Adipocyte (in vitro differentiated cells): ENCODE results near the gene IFI44L.

ENCODE experiments used
- DNase-seq: peaks from one replicate; pipeline ENCODE4 v3.0.0-alpha.2; 2015; ENCODE audit warnings: low read depth
- H3K27me3 ChIP-seq: replicated peaks from 2 replicates; pipeline ENCODE4 v1.7.0; 2013; ENCODE audit warnings: mild to moderate bottlenecking, low read length, moderate library complexity; ENCODE audit not compliant: control insufficient read depth, insufficient read depth
- H3K36me3 ChIP-seq: 2 replicates; pipeline ENCODE4 v1.7.0; 2013; ENCODE audit warnings: low read length, mild to moderate bottlenecking, moderate library complexity; ENCODE audit not compliant: control insufficient read depth, insufficient read depth, severe bottlenecking
- H3K4me1 ChIP-seq: 2 replicates; pipeline ENCODE4 v1.7.0; 2013; ENCODE audit warnings: mild to moderate bottlenecking, low read length, moderate library complexity; ENCODE audit not compliant: control insufficient read depth, insufficient read depth
- H3K4me3 ChIP-seq: 2 replicates; pipeline ENCODE4 v1.7.0; 2013; ENCODE audit warnings: mild to moderate bottlenecking, low read length, moderate library complexity
- H3K9ac ChIP-seq: 2 replicates; pipeline ENCODE4 v1.7.0; 2013; ENCODE audit warnings: mild to moderate bottlenecking, low read length, moderate library complexity
- H3K9me3 ChIP-seq: 2 replicates; pipeline ENCODE4 v1.7.0; 2013; ENCODE audit warnings: mild to moderate bottlenecking, low read length, moderate library complexity; ENCODE audit not compliant: control insufficient read depth

IFI44L gene

DNA sequence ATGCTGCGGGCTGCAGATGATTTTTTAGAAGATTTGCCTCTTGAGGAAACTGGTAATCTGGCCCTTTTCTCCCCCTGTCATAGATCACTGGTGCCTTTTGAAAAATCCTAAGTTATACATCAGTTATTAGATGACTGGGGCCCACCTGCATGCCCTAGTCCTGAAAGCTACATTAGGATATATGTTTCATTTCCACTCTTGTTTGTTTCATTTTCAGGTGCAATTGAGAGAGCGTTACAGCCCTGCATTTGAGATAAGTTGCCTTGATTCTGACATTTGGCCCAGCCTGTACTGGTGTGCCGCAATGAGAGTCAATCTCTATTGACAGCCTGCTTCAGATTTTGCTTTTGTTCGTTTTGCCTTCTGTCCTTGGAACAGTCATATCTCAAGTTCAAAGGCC is 21.3 kb downstream of the IFI44L start:
- Histone ChIP-seq H3K4me3 (no peak overlapping the region), H3K9ac (no peak overlapping the region), H3K4me1 (no peaks in the 10 kb centered on the region), H3K36me3 (no peaks in the 10 kb centered on the region), H3K27me3 (no peaks in the 10 kb centered on the region), H3K9me3 (no peaks in the 10 kb centered on the region)
- DNase-seq: no peak

DNA sequence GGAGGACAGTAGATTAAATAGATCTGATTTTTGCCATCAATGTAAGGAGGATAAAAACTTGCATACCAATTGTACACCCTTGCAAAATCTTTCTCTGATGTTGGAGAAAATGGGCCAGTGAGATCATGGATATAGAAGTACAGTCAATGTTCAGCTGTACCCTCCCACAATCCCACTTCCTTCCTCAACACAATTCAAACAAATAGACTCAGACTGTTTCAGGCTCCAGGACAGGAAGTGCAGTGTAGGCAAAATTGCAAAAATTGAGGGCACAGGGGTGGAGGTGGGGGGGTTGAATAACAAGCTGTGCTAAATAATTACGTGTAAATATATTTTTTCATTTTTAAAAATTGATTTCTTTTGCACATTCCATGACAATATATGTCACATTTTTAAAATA is 25.5 kb downstream of the IFI44L start:
- no peaks in the 10 kb centered on the region for H3K27me3 ChIP-seq
- DNase-seq: no peak
- no peaks in the 10 kb centered on the region for H3K9me3 ChIP-seq
- no peak overlapping the region for H3K4me3 ChIP-seq
- peaks cover 6% of the 10 kb centered on the region for H3K4me1 ChIP-seq
- H3K36me3 ChIP-seq: no peaks in the 10 kb centered on the region
- H3K9ac ChIP-seq: no peak overlapping the region

DNA sequence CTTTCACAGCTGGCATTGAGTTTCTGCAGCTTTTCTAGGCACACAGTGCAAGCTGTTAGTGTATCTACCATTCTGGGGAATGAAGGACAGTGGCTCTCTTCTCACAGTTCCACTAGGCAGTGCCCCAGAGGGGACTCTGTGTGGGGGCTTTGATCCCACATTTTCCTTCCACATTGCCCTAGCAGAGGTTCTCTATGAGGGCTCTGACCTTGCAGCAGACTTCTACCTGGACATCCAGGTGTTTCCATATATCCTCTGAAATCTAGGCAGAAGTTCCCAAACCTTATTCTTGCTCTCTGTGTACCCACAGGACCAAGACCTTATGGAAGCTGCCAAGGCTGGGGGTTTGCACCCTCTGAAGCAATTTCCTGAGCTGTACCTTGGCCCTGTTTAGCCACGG is 27.0 kb downstream of the IFI44L start:
- H3K9me3 ChIP-seq: no peaks in the 10 kb centered on the region
- H3K4me1 ChIP-seq: peaks cover 13% of the 10 kb centered on the region

DNA sequence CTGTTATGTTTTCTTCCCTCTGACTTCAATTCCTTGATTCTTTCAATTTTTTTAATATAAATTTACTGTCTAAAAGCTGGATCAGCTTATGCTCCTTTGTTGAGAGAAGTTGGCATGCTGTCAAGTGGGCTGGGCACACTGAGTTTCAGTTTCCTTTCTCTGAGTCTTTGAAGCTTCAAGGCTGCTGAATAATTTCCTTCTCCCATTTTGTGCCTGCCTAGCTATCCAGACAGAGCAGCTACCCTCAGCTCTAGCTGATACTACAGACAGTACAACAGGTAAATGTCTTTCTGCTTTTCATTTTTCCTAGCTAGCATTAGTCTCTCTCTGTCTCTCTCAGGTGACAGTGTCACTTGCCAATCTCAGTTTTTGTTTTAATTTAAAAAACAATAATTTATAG is 29.4 kb downstream of the IFI44L start, which contains the start of gene IFI44:
Gene IFI44, plus strand, starts transcription at position 204 of the 400 bp plus-strand sequence. CDS start 365 bp downstream, outside the sequence.
- Histone ChIP-seq H3K9me3 (no peaks in the 10 kb centered on the region), H3K4me3 (peak within 1 kb of the TSS; percentile 80), H3K27me3 (no peaks in the 10 kb centered on the region), H3K9ac (peak within 1 kb of the TSS; percentile 65), H3K36me3 (no peaks in the 10 kb centered on the region), H3K4me1 (peaks cover 19% of the 10 kb centered on the region)
- DNase-seq: peak; percentile 94

More for the DNA sequence above, 27.0 kb downstream of the IFI44L start:
- DNase-seq: no peak
- Histone ChIP-seq H3K36me3 (no peaks in the 10 kb centered on the region), H3K4me3 (no peak overlapping the region), H3K27me3 (no peaks in the 10 kb centered on the region), H3K9ac (no peak overlapping the region)

DNA sequence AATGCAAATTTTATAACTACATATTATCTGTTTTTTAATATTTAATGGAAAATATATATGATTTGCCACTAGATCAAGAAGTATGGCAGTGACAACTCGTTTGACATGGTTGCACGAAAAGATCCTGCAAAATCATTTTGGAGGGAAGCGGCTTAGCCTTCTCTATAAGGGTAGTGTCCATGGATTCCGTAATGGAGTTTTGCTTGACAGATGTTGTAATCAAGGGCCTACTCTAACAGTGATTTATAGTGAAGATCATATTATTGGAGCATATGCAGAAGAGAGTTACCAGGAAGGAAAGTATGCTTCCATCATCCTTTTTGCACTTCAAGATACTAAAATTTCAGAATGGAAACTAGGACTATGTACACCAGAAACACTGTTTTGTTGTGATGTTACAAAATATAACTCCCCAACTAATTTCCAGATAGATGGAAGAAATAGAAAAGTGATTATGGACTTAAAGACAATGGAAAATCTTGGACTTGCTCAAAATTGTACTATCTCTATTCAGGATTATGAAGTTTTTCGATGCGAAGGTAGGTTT is 29.9 kb downstream of the IFI44L start:
- Histone ChIP-seq H3K9ac (peak overlapping the region; percentile 65), H3K27me3 (no peaks in the 10 kb centered on the region), H3K36me3 (no peaks in the 10 kb centered on the region), H3K9me3 (no peaks in the 10 kb centered on the region), H3K4me1 (peaks cover 19% of the 10 kb centered on the region), H3K4me3 (peak overlapping the region; percentile 80)
- peak; percentile 13 for DNase-seq

DNA sequence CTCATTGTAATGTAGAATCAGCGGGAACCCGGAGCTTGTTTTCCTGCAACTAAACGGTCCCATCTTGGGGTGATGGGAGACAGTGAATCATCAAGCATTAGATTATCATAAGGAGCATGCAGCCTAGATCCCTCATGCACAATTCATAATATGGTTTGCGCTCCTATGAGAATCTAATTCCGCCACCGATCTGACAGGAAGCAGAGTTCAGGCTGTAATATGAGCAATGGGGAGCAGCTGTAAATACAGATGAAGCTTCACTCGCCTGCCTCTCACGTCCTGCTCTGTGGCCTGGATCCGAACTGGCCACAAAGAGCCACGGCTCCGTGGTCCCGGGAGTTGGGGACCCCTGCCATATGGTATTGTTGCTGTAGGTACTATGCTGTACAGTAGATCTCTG is 31.0 kb downstream of the IFI44L start:
- peaks cover 10% of the 10 kb centered on the region for H3K36me3 ChIP-seq
- H3K4me3 ChIP-seq: peak overlapping the region; percentile 80
- H3K9ac ChIP-seq: peak overlapping the region; percentile 65
- no peak for DNase-seq
- H3K27me3 ChIP-seq: no peaks in the 10 kb centered on the region
- H3K4me1 ChIP-seq: peaks cover 19% of the 10 kb centered on the region
- no peaks in the 10 kb centered on the region for H3K9me3 ChIP-seq

DNA sequence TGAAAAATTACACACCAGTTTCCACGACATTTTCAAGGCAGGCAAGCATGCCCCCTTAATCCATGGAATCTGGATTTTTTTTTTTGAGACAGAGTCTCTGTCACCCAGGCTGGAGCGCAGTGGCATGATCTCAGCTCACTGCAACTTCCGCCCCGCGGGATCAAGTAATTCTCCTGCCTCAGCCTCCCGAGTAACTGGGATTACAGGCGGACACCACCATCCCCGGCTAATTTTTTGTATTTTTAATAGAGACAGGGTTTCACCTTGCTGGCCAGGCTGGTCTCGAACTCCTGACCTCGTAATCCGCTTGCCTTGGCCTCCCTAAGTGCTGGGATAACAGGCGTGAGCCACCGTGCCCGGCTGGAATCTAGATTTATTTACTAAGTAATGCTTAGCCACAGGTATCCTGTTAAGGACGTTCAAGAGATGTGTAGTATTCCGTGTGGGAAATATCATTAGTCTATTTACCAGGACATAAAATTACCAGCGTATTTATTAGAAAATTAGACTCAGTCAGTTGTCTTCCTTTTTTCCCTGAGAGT is 31.8 kb downstream of the IFI44L start:
- Histone ChIP-seq H3K9ac (peak overlapping the region; percentile 65), H3K4me3 (peak overlapping the region; percentile 80), H3K27me3 (no peaks in the 10 kb centered on the region), H3K4me1 (peaks cover 19% of the 10 kb centered on the region), H3K36me3 (peaks cover 14% of the 10 kb centered on the region), H3K9me3 (no peaks in the 10 kb centered on the region)
- DNase-seq: no peak

DNA sequence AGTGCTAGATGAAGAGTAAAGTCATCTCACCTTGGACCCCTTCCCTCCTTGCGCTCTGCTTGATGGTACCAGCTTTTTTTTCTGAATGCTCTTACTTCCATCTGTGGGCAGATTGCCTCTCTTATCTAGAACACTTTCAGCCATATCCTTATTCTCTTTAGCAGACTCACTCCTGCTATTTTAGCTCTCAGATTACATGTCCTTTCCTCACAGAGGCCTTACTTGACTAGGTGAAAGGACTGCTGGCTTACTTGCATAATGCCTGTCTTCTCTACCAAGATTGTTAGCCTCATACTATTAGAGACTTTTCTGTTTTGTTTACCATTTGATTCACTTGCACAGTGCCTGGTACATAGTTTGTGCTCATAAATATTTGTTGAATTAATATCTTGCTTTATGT is 38.7 kb downstream of the IFI44L start:
- Histone ChIP-seq H3K9me3 (no peaks in the 10 kb centered on the region), H3K9ac (peak overlapping the region; percentile 70), H3K4me1 (peaks cover 7% of the 10 kb centered on the region), H3K36me3 (peaks cover 39% of the 10 kb centered on the region), H3K4me3 (peak overlapping the region; percentile 66), H3K27me3 (no peaks in the 10 kb centered on the region)
- DNase-seq: peak; percentile 38

DNA sequence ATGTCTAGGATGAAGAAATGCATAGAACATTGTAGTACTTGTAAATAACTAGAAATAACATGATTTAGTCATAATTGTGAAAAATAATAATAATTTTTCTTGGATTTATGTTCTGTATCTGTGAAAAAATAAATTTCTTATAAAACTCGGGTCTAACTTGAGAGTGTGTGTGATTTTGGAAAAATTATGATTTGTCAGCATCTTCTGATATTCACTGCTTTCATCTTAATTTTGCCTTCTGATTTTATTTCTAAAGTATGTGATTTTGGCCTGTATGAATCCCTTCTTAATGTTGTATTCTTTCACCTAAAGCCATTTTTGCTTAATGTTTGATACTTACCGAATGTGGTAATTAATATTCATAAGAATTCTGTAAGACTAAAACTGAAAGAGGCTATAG is 43.7 kb downstream of the IFI44L start:
- peaks cover 23% of the 10 kb centered on the region for H3K36me3 ChIP-seq
- no peak for DNase-seq
- no peak overlapping the region for H3K4me3 ChIP-seq
- H3K9ac ChIP-seq: no peak overlapping the region
- H3K9me3 ChIP-seq: no peaks in the 10 kb centered on the region
- peaks cover 7% of the 10 kb centered on the region for H3K4me1 ChIP-seq
- H3K27me3 ChIP-seq: no peaks in the 10 kb centered on the region

DNA sequence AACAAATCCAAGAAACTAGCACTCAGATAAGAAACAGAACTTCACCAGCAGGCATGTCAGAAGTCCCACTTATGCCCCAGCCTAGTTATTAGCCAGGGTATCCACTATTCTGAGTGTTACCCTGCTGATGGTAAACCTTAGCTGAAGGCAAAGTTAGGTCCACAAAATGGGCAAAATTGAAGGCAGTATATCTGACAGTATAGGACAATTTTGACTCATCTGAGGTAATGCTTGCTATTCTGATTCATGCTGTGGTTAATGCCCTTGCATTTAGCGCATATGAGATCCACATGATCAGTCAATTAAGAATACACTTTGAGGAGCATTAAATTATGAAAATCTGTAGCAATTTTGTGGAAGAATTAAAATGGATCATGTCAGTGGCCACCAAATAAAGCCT is 44.5 kb downstream of the IFI44L start:
- DNase-seq: no peak
- no peaks in the 10 kb centered on the region for H3K4me1 ChIP-seq
- H3K27me3 ChIP-seq: no peaks in the 10 kb centered on the region
- no peaks in the 10 kb centered on the region for H3K9me3 ChIP-seq
- no peak overlapping the region for H3K4me3 ChIP-seq
- H3K9ac ChIP-seq: no peak overlapping the region
- peaks cover 15% of the 10 kb centered on the region for H3K36me3 ChIP-seq

DNA sequence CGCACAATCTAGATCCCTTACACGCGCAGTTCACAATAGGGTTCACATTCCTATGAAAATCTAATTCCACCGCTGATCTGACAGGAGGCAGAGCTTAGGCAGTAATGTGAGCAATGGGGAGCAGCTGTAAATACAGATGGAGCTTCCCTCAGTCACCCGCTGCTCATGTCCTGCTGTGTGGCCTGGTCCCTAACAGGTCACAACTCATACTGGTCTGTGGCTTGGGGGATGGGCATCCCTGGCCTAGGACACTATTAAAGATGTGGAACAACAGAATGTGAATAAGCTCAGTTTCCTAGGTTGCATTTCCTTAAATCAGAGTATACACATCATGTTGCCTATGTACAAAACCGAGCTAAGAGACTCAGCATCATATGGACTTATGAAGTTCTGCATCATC is 45.6 kb downstream of the IFI44L start:
- Histone ChIP-seq H3K9ac (no peak overlapping the region), H3K4me3 (no peak overlapping the region), H3K9me3 (no peaks in the 10 kb centered on the region), H3K4me1 (no peaks in the 10 kb centered on the region), H3K36me3 (peaks cover 10% of the 10 kb centered on the region), H3K27me3 (no peaks in the 10 kb centered on the region)
- no peak for DNase-seq

DNA sequence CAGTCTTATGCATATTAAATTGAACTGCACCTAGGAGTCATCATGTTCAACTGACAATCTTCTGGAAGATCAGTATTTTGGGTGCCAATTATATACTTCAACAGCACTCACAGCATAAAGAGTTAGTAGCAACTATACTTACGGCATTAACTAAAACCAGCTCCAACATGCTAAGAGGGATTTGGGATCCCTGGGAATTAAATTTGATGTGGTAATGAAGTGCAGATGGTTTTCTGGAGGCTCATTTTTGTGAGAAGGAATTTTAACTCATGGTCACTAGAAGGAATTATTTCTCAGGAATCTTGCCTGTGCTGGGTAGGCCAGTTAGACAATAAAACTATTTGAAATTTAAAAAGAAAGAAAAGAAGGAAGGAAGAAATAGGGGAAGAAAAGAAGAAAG is 47.7 kb downstream of the IFI44L start:
- no peaks in the 10 kb centered on the region for H3K9me3 ChIP-seq
- no peak overlapping the region for H3K9ac ChIP-seq
- peak; percentile 38 for DNase-seq
- no peaks in the 10 kb centered on the region for H3K36me3 ChIP-seq
- no peaks in the 10 kb centered on the region for H3K4me1 ChIP-seq
- no peak overlapping the region for H3K4me3 ChIP-seq
- H3K27me3 ChIP-seq: no peaks in the 10 kb centered on the region
